OCI-LY3 (cell line): ENCODE data around the gene EMC10.

Experiments used
- H2AFZ ChIP-seq: fragments of 200-600, 300-600 bp; shearing (Covaris generic); 2 replicates; pipeline ENCODE4 v1.6.0; 2014; ENCODE audit warnings: antibody characterized with exemption, low read depth, low read length
- H3K27ac ChIP-seq: fragments of 200-600, 300-600 bp; sonication (generic); 2 replicates; pipeline ENCODE4 v1.5.1; 2014; ENCODE audit warnings: mild to moderate bottlenecking, low read length, moderate library complexity, mixed read lengths
- H3K27me3 ChIP-seq: fragments of 200-600, 300-600 bp; sonication (generic); 2 replicates; pipeline ENCODE4 v1.6.1; 2014; ENCODE audit warnings: low read depth, low read length, mixed read lengths
- H3K36me3 ChIP-seq: fragments of 200-600, 300-600 bp; sonication (generic); replicated peaks from 2 replicates; pipeline ENCODE3; 2014; ENCODE audit warnings: low read depth, low read length, mixed read lengths
- H3K4me1 ChIP-seq: fragments of 300-600, 200-600 bp; sonication (generic); 2 replicates; pipeline ENCODE4 v1.6.1; 2014; ENCODE audit warnings: low read length, mixed read lengths
- H3K4me2 ChIP-seq: fragments of 200-600, 300-600 bp; sonication (generic); 2 replicates; pipeline ENCODE4 v1.6.1; 2014; ENCODE audit warnings: low read length, mixed read lengths
- H3K4me3 ChIP-seq: fragments of 300-600, 200-600 bp; sonication (generic); 2 replicates; pipeline ENCODE4 v1.5.1; 2014; ENCODE audit warnings: antibody characterized with exemption, mild to moderate bottlenecking, low read length, moderate library complexity
- H3K79me2 ChIP-seq: fragments of 300-600, 200-600 bp; shearing (Covaris generic); 2 replicates; pipeline ENCODE4 v1.6.1; 2014; ENCODE audit warnings: mild to moderate bottlenecking, low read length, mixed read lengths
- H3K9ac ChIP-seq: fragments of 300-600, 200-600 bp; shearing (Covaris generic); 2 replicates; pipeline ENCODE4 v1.6.0; 2014; ENCODE audit warnings: mild to moderate bottlenecking, low read length, moderate library complexity
- H3K9me3 ChIP-seq: fragments of 200-600, 300-600 bp; shearing (Covaris generic); 2 replicates; pipeline ENCODE4 v1.6.1; 2014; ENCODE audit warnings: low read length, mixed read lengths; ENCODE audit not compliant: insufficient read depth
- H4K20me1 ChIP-seq: fragments of 200-600, 300-600 bp; sonication (generic); 2 replicates; pipeline ENCODE4 v1.6.1; 2016; ENCODE audit warnings: low read length, mixed read lengths; ENCODE audit not compliant: insufficient read depth
- EZH2phosphoT487 ChIP-seq: fragments of 200-600 bp; shearing (Covaris generic); IDR thresholded peaks from 2 replicates; pipeline ENCODE4 v1.6.1; 2018; ENCODE audit warnings: antibody characterized with exemption, mixed run types, low read depth
- TF ChIP-seq, protein P1 (sequence below): fragments of 200-600, 300-600 bp; sonication (generic); IDR thresholded peaks from 2 replicates; pipeline ENCODE4 v1.5.1; 2014; ENCODE audit warnings: antibody characterized with exemption, low read length, low read depth

The EMC10 gene

GRCh38 chr19:50447750-50448149, 28.6 kb upstream of the EMC10 start:
- no peaks in the 10 kb centered on the region for H3K27me3 ChIP-seq
- no peak overlapping the region for H3K9ac ChIP-seq
- no peak for TF ChIP-seq EZH2phosphoT487
- TF ChIP-seq, protein P1, sequence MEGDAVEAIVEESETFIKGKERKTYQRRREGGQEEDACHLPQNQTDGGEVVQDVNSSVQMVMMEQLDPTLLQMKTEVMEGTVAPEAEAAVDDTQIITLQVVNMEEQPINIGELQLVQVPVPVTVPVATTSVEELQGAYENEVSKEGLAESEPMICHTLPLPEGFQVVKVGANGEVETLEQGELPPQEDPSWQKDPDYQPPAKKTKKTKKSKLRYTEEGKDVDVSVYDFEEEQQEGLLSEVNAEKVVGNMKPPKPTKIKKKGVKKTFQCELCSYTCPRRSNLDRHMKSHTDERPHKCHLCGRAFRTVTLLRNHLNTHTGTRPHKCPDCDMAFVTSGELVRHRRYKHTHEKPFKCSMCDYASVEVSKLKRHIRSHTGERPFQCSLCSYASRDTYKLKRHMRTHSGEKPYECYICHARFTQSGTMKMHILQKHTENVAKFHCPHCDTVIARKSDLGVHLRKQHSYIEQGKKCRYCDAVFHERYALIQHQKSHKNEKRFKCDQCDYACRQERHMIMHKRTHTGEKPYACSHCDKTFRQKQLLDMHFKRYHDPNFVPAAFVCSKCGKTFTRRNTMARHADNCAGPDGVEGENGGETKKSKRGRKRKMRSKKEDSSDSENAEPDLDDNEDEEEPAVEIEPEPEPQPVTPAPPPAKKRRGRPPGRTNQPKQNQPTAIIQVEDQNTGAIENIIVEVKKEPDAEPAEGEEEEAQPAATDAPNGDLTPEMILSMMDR = no peak
- no peaks in the 10 kb centered on the region for H3K36me3 ChIP-seq
- H4K20me1 ChIP-seq = no peaks in the 10 kb centered on the region
- no peak overlapping the region for H3K27ac ChIP-seq
- no peaks in the 10 kb centered on the region for H3K9me3 ChIP-seq
- no peak overlapping the region for H2AFZ ChIP-seq
- H3K4me1 ChIP-seq = peaks cover 4% of the 10 kb centered on the region; the same call in 1 of the 2 replicates
- no peaks in the 10 kb centered on the region for H3K79me2 ChIP-seq
- H3K4me2 ChIP-seq = no peak overlapping the region
- no peak overlapping the region for H3K4me3 ChIP-seq

- H3K4me3 ChIP-seq = no peak overlapping the region
- no peaks in the 10 kb centered on the region for H3K27me3 ChIP-seq
- H3K4me2 ChIP-seq = no peak overlapping the region
- no peaks in the 10 kb centered on the region for H3K36me3 ChIP-seq
- no peaks in the 10 kb centered on the region for H3K79me2 ChIP-seq
- no peak overlapping the region for H2AFZ ChIP-seq
- no peak overlapping the region for H3K27ac ChIP-seq
- TF ChIP-seq EZH2phosphoT487 = no peak
- TF ChIP-seq, protein P1 = no peak
- H4K20me1 ChIP-seq = no peaks in the 10 kb centered on the region
- H3K9me3 ChIP-seq = no peaks in the 10 kb centered on the region
- H3K9ac ChIP-seq = no peak overlapping the region
- H3K4me1 ChIP-seq = peaks cover 4% of the 10 kb centered on the region; the same call in 1 of the 2 replicates
Observed at GRCh38 chr19:50449236-50449899, 26.9 kb upstream of the EMC10 start.

DNA sequence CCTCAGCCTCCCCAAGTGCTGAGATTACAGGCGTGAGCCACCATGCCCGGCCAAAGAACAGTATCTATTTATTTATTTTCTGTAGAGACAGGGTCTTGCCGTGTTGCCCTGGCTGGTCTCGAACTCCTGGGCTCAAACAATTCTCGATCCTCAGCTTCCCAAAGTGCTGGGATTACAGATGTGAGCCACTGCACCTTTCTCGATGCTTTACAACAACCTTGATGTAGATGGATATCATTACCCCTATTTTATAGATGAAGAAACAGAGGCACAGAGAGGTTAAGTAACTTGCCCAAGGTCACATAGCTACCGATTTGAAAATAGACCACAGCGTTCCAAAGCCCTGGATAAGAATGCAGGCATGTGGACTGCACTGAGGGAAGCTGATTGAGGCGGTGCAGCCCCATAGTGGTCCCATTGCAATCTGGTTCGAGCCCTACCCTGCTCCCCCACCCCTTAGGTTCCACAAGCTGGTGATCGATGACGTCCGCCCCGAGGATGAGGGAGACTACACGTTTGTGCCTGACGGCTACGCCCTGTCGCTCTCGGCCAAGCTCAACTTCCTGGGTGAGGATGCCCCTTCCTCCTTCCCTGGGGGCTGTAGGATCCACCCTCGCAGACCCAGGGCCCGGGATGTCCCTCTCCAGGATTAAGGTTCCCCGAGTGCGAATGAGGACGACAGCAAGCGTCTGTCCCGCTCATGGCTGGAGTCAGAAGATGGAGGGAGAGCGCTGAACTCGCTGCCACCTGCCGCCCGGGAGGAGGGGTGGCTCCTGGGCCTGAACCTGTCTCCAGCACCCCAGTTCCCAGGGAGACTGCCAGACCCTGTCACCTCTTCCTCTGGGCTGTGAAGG, 25.7 kb upstream of the EMC10 start:
- no peak overlapping the region for H3K27ac ChIP-seq
- H3K27me3 ChIP-seq = no peaks in the 10 kb centered on the region
- H3K9me3 ChIP-seq = no peaks in the 10 kb centered on the region
- no peaks in the 10 kb centered on the region for H3K79me2 ChIP-seq
- TF ChIP-seq EZH2phosphoT487 = no peak
- TF ChIP-seq, protein P1 = no peak
- H3K4me1 ChIP-seq = peaks cover 4% of the 10 kb centered on the region; the same call in 1 of the 2 replicates
- H3K9ac ChIP-seq = no peak overlapping the region
- no peak overlapping the region for H3K4me3 ChIP-seq
- no peaks in the 10 kb centered on the region for H3K36me3 ChIP-seq
- H3K4me2 ChIP-seq = no peak overlapping the region
- H2AFZ ChIP-seq = no peak overlapping the region
- H4K20me1 ChIP-seq = no peaks in the 10 kb centered on the region

- Histone ChIP-seq H3K4me2 (no peak overlapping the region), H3K27me3 (no peaks in the 10 kb centered on the region), H3K4me1 (peaks cover 4% of the 10 kb centered on the region; the same call in 1 of the 2 replicates)
Observed at GRCh38 chr19:50451223-50451534, 25.1 kb upstream of the EMC10 start.

More at GRCh38 chr19:50451223-50451534, 25.1 kb upstream of the EMC10 start:
- no peak overlapping the region for H3K4me3 ChIP-seq
- TF ChIP-seq, protein P1 = no peak
- no peak for TF ChIP-seq EZH2phosphoT487
- no peaks in the 10 kb centered on the region for H3K9me3 ChIP-seq
- H3K36me3 ChIP-seq = no peaks in the 10 kb centered on the region
- H3K27ac ChIP-seq = no peak overlapping the region
- no peak overlapping the region for H2AFZ ChIP-seq
- H3K79me2 ChIP-seq = no peaks in the 10 kb centered on the region
- no peak overlapping the region for H3K9ac ChIP-seq
- H4K20me1 ChIP-seq = no peaks in the 10 kb centered on the region
